Measurements from ENCODE around the gene MCFD2.

- no peak for TF ChIP-seq CTCF (IDR thresholded peaks at IDR 0.05)
- no peak for TF ChIP-seq EP300 (IDR thresholded peaks at IDR 0.05)
- TF ChIP-seq POLR2A (IDR thresholded peaks at IDR 0.05): no peak
These were observed 53.7 kb downstream of the MCFD2 start for GRCh38 chr2:46861916-46862315.
